Measurements from ENCODE around the gene ZNF526. TPM values are rescaled to one million over a fixed set of nuclear protein-coding genes. Genes with fewer than 3 reads are reported as not detected.
A peak's percentile ranks its signal among the peaks of the same experiment; 100 is the strongest.

ZNF526 gene
- total RNA-seq, 1 donor from 2014 or later = 5.9 TPM

- H3K27ac ChIP-seq (replicated peaks) = peak overlapping the region; percentile 89
- intact Hi-C loops (cut with micrococcal nuclease) = no loop called here
- peak overlapping the region; percentile 91 for H3K4me3 ChIP-seq
- H3K27me3 ChIP-seq (ENCODE audit: low read depth) = no peaks in the 10 kb centered on the region
- no peak for TF ChIP-seq CTCF (IDR thresholded peaks at IDR 0.05; ENCODE audit: borderline replicate concordance)
- peaks cover 53% of the 10 kb centered on the region for H3K4me1 ChIP-seq
- peaks cover 18% of the 10 kb centered on the region for H3K36me3 ChIP-seq
- DNase-seq = no peak
- no peaks in the 10 kb centered on the region for H3K9me3 ChIP-seq (replicated peaks)
These were observed 612 bp downstream of the ZNF526 start for GRCh38 chr19:42220751-42221097.

DNA sequence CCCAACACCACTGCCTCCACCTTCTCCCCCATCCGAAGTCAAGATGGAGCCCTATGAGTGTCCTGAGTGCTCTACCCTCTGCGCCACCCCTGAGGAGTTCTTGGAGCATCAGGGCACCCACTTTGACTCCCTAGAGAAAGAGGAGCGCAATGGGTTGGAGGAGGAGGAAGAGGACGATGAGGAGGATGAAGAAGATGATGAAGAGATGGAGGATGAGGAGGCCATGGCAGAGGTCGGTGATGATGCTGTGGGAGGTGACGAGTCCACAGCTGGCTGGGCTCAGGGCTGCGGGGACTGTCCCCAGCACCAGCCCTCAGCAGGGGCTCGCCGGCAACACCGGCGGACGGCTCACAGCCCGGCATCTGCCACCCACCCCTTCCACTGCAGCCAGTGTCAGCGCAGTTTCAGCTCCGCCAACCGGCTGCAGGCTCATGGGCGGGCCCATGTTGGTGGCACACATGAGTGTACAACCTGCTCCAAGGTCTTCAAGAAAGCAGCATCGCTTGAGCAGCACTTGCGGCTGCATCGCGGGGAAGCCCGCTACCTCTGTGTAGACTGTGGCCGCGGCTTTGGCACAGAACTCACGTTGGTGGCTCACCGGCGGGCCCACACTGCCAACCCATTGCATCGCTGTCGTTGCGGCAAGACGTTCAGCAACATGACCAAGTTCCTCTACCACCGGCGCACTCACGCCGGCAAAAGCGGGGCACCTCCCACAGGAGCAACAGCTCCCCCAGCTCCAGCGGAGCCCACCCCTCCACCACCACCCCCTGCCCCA, 5.0 kb downstream of the ZNF526 start:
- Histone ChIP-seq H3K27me3 (ENCODE audit: low read depth) (no peaks in the 10 kb centered on the region), H3K36me3 (peaks cover 56% of the 10 kb centered on the region), H3K4me1 (peaks cover 22% of the 10 kb centered on the region), H3K4me3 (no peak overlapping the region), H3K9me3 (replicated peaks) (no peaks in the 10 kb centered on the region), H3K27ac (replicated peaks) (no peak overlapping the region)
- no peak for DNase-seq
- no peak for TF ChIP-seq CTCF (IDR thresholded peaks at IDR 0.05; ENCODE audit: borderline replicate concordance)
- intact Hi-C loops (cut with micrococcal nuclease) = no loop called here

GRCh38 chr19:42225718-42226292, 5.7 kb downstream of the ZNF526 start:
- intact Hi-C loops (cut with micrococcal nuclease) = no loop called here
- Histone ChIP-seq H3K36me3 (peaks cover 60% of the 10 kb centered on the region), H3K27ac (replicated peaks) (no peak overlapping the region)

DNA sequence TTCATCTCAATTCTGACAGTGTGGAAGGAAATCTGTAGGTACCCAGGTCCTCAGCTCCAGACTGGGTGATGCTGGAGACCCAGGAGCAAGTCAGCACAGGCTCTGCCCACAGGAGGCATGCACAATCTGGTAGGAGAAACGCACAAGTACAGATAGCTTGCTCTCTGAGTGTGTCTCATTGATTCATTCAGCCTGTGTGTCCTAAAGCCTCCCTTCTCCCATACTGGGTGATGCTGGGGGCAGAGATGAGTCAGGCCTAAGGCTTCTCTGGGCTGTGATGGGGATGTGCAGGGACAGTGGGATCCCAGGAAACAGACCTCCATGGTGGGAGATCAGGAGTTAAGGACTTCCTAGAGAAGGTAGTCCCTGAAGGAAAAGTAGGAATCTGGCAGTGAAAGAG, 6.8 kb downstream of the ZNF526 start:
- H3K27ac ChIP-seq (replicated peaks) = no peak overlapping the region
- intact Hi-C loops (cut with micrococcal nuclease) = no loop called here
- no peak for TF ChIP-seq CTCF (IDR thresholded peaks at IDR 0.05; ENCODE audit: borderline replicate concordance)
- H3K27me3 ChIP-seq (ENCODE audit: low read depth) = no peaks in the 10 kb centered on the region
- H3K36me3 ChIP-seq = peaks cover 71% of the 10 kb centered on the region
- H3K9me3 ChIP-seq (replicated peaks) = no peaks in the 10 kb centered on the region
- H3K4me3 ChIP-seq = no peak overlapping the region
- DNase-seq = no peak
- H3K4me1 ChIP-seq = peaks cover 18% of the 10 kb centered on the region

More at GRCh38 chr19:42225718-42226292, 5.7 kb downstream of the ZNF526 start:
- no peak for DNase-seq
- H3K4me1 ChIP-seq = peaks cover 22% of the 10 kb centered on the region
- H3K4me3 ChIP-seq = no peak overlapping the region
- no peaks in the 10 kb centered on the region for H3K9me3 ChIP-seq (replicated peaks)
- no peaks in the 10 kb centered on the region for H3K27me3 ChIP-seq (ENCODE audit: low read depth)
- TF ChIP-seq CTCF (IDR thresholded peaks at IDR 0.05; ENCODE audit: borderline replicate concordance) = no peak

- Histone ChIP-seq H3K27me3 (ENCODE audit: low read depth) (no peaks in the 10 kb centered on the region), H3K4me1 (peaks cover 18% of the 10 kb centered on the region), H3K4me3 (no peak overlapping the region), H3K27ac (replicated peaks) (no peak overlapping the region), H3K36me3 (peaks cover 89% of the 10 kb centered on the region), H3K9me3 (replicated peaks) (no peaks in the 10 kb centered on the region)
- intact Hi-C loops (cut with micrococcal nuclease) = no loop called here
- no peak for TF ChIP-seq CTCF (IDR thresholded peaks at IDR 0.05; ENCODE audit: borderline replicate concordance)
- DNase-seq = no peak
These were observed 8.5 kb downstream of the ZNF526 start for GRCh38 chr19:42228641-42229040.
